ENCODE measurements around the gene PTGR1.

- TF ChIP-seq CHD2 (IDR thresholded peaks at IDR 0.05; ENCODE audit: low read length) (no peak), CTCF (IDR thresholded peaks at IDR 0.05; ENCODE audit: control extremely low read depth in 1 of 3, insufficient read depth in 1 of 3, low read depth in 1 of 3, low read length in 3 of 3) (no peak), MAFK (IDR thresholded peaks at IDR 0.05; ENCODE audit: low read depth, low read length) (no peak), CEBPB (IDR thresholded peaks at IDR 0.05; ENCODE audit: low read depth, low read length) (no peak), SUZ12 (IDR thresholded peaks at IDR 0.05; ENCODE audit: low read length) (no peak), HDAC2 (IDR thresholded peaks at IDR 0.05; ENCODE audit: borderline replicate concordance in 1 of 2, low read depth in 2 of 2, low read length in 2 of 2) (no peak)
Measured at GRCh38 chr9:111627260-111627963, 28.0 kb upstream of the PTGR1 start.

Data from H1 (cell line).